Heart left ventricle (tissue), 13 donors: ENCODE data around the gene DNAH12.
"Not testable (repeated sequence)": the region's sequence is repeated elsewhere in the genome, so short reads cannot be mapped to it uniquely, and the experiment has no call there.

Experiments
- POLR2A ChIP-seq, 2 donors: fragments of 450-650 bp; IDR thresholded peaks; one replicate each; pipeline ENCODE4 v1.6.1; 2017; ENCODE audit warnings: antibody characterized with exemption in 2 of 2, mild to moderate bottlenecking in 2 of 2, moderate library complexity in 2 of 2
- TF ChIP-seq, protein P1 (sequence below), 12 donors: fragments of 200-600 bp; sonication (generic) in 4 of 12; IDR thresholded peaks; one replicate each; pipeline versions ENCODE4 v1.5.0 to v1.8.0; 2018 to 2022; ENCODE audit warnings: antibody characterized with exemption in 12 of 12, mild to moderate bottlenecking in 5 of 12
- donor health status: ischemic (EF 13 %, LVEDD 7.1; RV severe dilation, severe dysfunction).
- donor health status: DM: no; HTN: yes; CAD: no.
- donor health status: DM: no; HTN: no; CAD: no.
- donor health status: ischemic (EF 25% LVEDD 6.9; RV normal size, moderate dysfunction).
- donor health status: ischemic (EF 25% LVEDD 5.7; RV mildly dilated, moderate dysfunction).
- donor health status: ischemic (EF 35%, LVEDD 5.7; RV mildly dilated, moderate dysfunction).
- donor health status: nonischemic (EF 11% LVEDD 7.7; RV severe dilation, severe dysfunction).
- donor health status: DM: yes; HTN: yes; CAD: no.
- donor health status: PGD.
- donor health status: ischemic (EF 29% LVEDD 5.4; RV normal size, mild dysfunction).
- donor health status: nonischemic (EF 23%, LVEDD 6.1; RV moderate dilation, normal function).

DNA sequence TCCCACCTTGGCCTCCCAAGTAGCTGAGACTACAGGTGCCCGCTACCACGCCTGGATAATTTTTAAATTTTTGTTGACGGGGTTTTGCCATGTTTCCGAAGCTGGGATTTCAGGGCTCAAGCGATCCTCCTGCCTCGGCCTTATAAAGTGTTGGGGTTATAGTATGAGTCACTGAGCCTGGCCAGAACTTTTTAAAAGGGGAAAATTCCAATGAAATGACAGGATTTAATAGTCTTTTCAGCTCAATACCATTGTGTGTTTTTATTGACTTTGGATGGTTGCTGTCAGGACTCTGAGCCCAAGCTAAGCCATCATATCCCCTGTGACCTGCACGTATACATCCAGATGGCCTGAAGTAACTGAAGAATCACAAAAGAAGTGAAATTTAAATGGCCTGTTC is 240.6 kb downstream of the DNAH12 start:
- TF ChIP-seq, protein P1, sequence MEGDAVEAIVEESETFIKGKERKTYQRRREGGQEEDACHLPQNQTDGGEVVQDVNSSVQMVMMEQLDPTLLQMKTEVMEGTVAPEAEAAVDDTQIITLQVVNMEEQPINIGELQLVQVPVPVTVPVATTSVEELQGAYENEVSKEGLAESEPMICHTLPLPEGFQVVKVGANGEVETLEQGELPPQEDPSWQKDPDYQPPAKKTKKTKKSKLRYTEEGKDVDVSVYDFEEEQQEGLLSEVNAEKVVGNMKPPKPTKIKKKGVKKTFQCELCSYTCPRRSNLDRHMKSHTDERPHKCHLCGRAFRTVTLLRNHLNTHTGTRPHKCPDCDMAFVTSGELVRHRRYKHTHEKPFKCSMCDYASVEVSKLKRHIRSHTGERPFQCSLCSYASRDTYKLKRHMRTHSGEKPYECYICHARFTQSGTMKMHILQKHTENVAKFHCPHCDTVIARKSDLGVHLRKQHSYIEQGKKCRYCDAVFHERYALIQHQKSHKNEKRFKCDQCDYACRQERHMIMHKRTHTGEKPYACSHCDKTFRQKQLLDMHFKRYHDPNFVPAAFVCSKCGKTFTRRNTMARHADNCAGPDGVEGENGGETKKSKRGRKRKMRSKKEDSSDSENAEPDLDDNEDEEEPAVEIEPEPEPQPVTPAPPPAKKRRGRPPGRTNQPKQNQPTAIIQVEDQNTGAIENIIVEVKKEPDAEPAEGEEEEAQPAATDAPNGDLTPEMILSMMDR (IDR thresholded peaks at IDR 0.05): not testable (repeated sequence)
- TF ChIP-seq POLR2A (IDR thresholded peaks at IDR 0.05): not testable (repeated sequence)
